IPS DF 6.9 (cell line): ENCODE measurements around the gene SCAMP3.
A peak's percentile ranks its signal among the peaks of the same experiment; 100 is the strongest.

Source experiments
- DNase-seq: peaks from one replicate; pipeline ENCODE4 v3.0.0-alpha.2; 2013; ENCODE audit warnings: low read depth, low spot score
- H3K27ac ChIP-seq: one replicate; pipeline ENCODE4 v1.5.1; 2013; ENCODE audit warnings: low read length, control low read depth
- H3K27me3 ChIP-seq: 2 replicates; pipeline ENCODE4 v1.6.1; 2013; ENCODE audit warnings: mild to moderate bottlenecking, low read length; ENCODE audit not compliant: control insufficient read depth, insufficient read depth
- H3K36me3 ChIP-seq: 2 replicates; pipeline ENCODE4 v1.6.1; 2013; ENCODE audit warnings: low read length; ENCODE audit not compliant: control insufficient read depth, insufficient read depth
- H3K4me1 ChIP-seq: 2 replicates; pipeline ENCODE4 v1.6.1; 2013; ENCODE audit warnings: low read length; ENCODE audit not compliant: control insufficient read depth, insufficient read depth
- H3K4me3 ChIP-seq: 2 replicates; pipeline ENCODE4 v1.5.1; 2013; ENCODE audit warnings: mild to moderate bottlenecking, low read length
- H3K9me3 ChIP-seq: 2 replicates; pipeline ENCODE4 v1.6.1; 2013; ENCODE audit warnings: low read length, inconsistent platforms; ENCODE audit not compliant: control insufficient read depth, insufficient read depth
- WGBS: extraction: QIAGEN DNeasy Blood & Tissue Kit; methylation state at CpG from one replicate; pipeline ENCODE4 v1.1.7; 2013; ENCODE audit warnings: mixed read lengths, missing lambda C conversion rate; ENCODE audit not compliant: insufficient read length, insufficient coverage; 5-methylcytosine and 5-hydroxymethylcytosine counted together

Gene SCAMP3

GRCh38 chr1:155261852-155262673, at the start of gene SCAMP3:
SCAMP3 (minus strand) TSS chr1:155262360; CDS start chr1:155262151, 209 bp downstream.
- DNase-seq, result peak; percentile 99
- WGBS, result no CpG with 5 or more reads among the region's 47 CpGs
- Histone ChIP-seq H3K4me1 (0 out of 2 replicates have a peak, but pooled peaks cover 3% of the 10 kb centered on the region), H3K4me3 (peak within 1 kb of the TSS; percentile 71), H3K27ac (no peak within 1 kb of the TSS), H3K27me3 (no peaks in the 10 kb centered on the region), H3K36me3 (peaks cover 28% of the 10 kb centered on the region), H3K9me3 (no peaks in the 10 kb centered on the region)

- H3K27me3 ChIP-seq, result no peaks in the 10 kb centered on the region
- no peak overlapping the region for H3K27ac ChIP-seq
- H3K4me1 ChIP-seq, result peaks cover 1% of the 10 kb centered on the region; the same call in 1 of the 2 replicates
- H3K36me3 ChIP-seq, result peaks cover 14% of the 10 kb centered on the region
- no peaks in the 10 kb centered on the region for H3K9me3 ChIP-seq
- WGBS, result no CpG with 5 or more reads among the region's 11 CpGs
- H3K4me3 ChIP-seq, result peak overlapping the region; percentile 76
- DNase-seq, result no peak
These were observed 47.4 kb upstream of the SCAMP3 start for GRCh38 chr1:155309423-155310021.

GRCh38 chr1:155308493-155309422, 46.6 kb upstream of the SCAMP3 start, which contains the start of gene FDPS:
FDPS (plus strand) TSS chr1:155308866; CDS start chr1:155309790, 924 bp downstream.
- H3K4me3 ChIP-seq, result peak within 1 kb of the TSS; percentile 76
- H3K36me3 ChIP-seq, result peaks cover 10% of the 10 kb centered on the region
- no peaks in the 10 kb centered on the region for H3K27me3 ChIP-seq
- no peak within 1 kb of the TSS for H3K27ac ChIP-seq
- peak; percentile 99 for DNase-seq
- no peaks in the 10 kb centered on the region for H3K9me3 ChIP-seq
- H3K4me1 ChIP-seq, result peaks cover 1% of the 10 kb centered on the region; the same call in 1 of the 2 replicates
- no CpG with 5 or more reads among the region's 51 CpGs for WGBS

GRCh38 chr1:155307247-155307740, 45.1 kb upstream of the SCAMP3 start:
- Histone ChIP-seq H3K27ac (no peak overlapping the region), H3K27me3 (no peaks in the 10 kb centered on the region), H3K9me3 (no peaks in the 10 kb centered on the region), H3K4me1 (peaks cover 1% of the 10 kb centered on the region; the same call in 1 of the 2 replicates), H3K36me3 (peaks cover 4% of the 10 kb centered on the region), H3K4me3 (no peak overlapping the region)
- no peak for DNase-seq
- WGBS, result no CpG with 5 or more reads among the region's 6 CpGs

- no peak overlapping the region for H3K27ac ChIP-seq
- H3K27me3 ChIP-seq, result no peaks in the 10 kb centered on the region
- WGBS, result no CpG with 5 or more reads among the region's 7 CpGs
- peaks cover 1% of the 10 kb centered on the region; the same call in 1 of the 2 replicates for H3K4me1 ChIP-seq
- no peaks in the 10 kb centered on the region for H3K36me3 ChIP-seq
- DNase-seq, result no peak
- no peak overlapping the region for H3K4me3 ChIP-seq
- no peaks in the 10 kb centered on the region for H3K9me3 ChIP-seq
These were observed 43.8 kb upstream of the SCAMP3 start for GRCh38 chr1:155305881-155306391.

- Histone ChIP-seq H3K4me1 (no peaks in the 10 kb centered on the region; the same call in 1 of the 2 replicates), H3K4me3 (no peak overlapping the region), H3K9me3 (no peaks in the 10 kb centered on the region), H3K27ac (no peak overlapping the region), H3K27me3 (no peaks in the 10 kb centered on the region), H3K36me3 (no peaks in the 10 kb centered on the region)
- WGBS, result no CpG with 5 or more reads among the region's 11 CpGs
- DNase-seq, result no peak
These were observed 42.5 kb upstream of the SCAMP3 start for GRCh38 chr1:155304558-155305063.

- Histone ChIP-seq H3K9me3 (no peaks in the 10 kb centered on the region), H3K4me1 (peaks cover 1% of the 10 kb centered on the region; the same call in 1 of the 2 replicates), H3K4me3 (no peak within 1 kb of the TSS), H3K36me3 (no peaks in the 10 kb centered on the region), H3K27me3 (no peaks in the 10 kb centered on the region), H3K27ac (no peak within 1 kb of the TSS)
- no CpG with 5 or more reads among the region's 5 CpGs for WGBS
- no peak for DNase-seq
These were observed 39.2 kb upstream of the SCAMP3 start, which contains the start of gene PKLR for GRCh38 chr1:155301342-155301841. PKLR (minus strand) TSS chr1:155301438; CDS start chr1:155301395, 43 bp downstream.

- no peak overlapping the region for H3K27ac ChIP-seq
These were observed 38.6 kb upstream of the SCAMP3 start for GRCh38 chr1:155300553-155301329.

GRCh38 chr1:155300024-155300423, 37.9 kb upstream of the SCAMP3 start:
- H3K4me3 ChIP-seq, result no peak overlapping the region
- peaks cover 4% of the 10 kb centered on the region; the same call in 1 of the 2 replicates for H3K4me1 ChIP-seq

More at GRCh38 chr1:155300553-155301329, 38.6 kb upstream of the SCAMP3 start:
- Histone ChIP-seq H3K27me3 (no peaks in the 10 kb centered on the region), H3K36me3 (no peaks in the 10 kb centered on the region), H3K9me3 (no peaks in the 10 kb centered on the region), H3K4me3 (no peak overlapping the region), H3K4me1 (peaks cover 3% of the 10 kb centered on the region; the same call in 1 of the 2 replicates)
- no peak for DNase-seq
- no CpG with 5 or more reads among the region's 9 CpGs for whole genome bisulfite sequencing

More at GRCh38 chr1:155300024-155300423, 37.9 kb upstream of the SCAMP3 start:
- H3K27me3 ChIP-seq, result no peaks in the 10 kb centered on the region
- no peaks in the 10 kb centered on the region for H3K36me3 ChIP-seq
- no peak for DNase-seq
- H3K27ac ChIP-seq, result no peak overlapping the region
- WGBS, result no CpG with 5 or more reads among the region's 8 CpGs
- no peaks in the 10 kb centered on the region for H3K9me3 ChIP-seq
